GM04504 (cell line): ENCODE results near the gene ACCS.
A peak's percentile ranks its signal among the peaks of the same experiment; 100 is the strongest.

Experiments
- DNase-seq: peaks from one replicate; pipeline ENCODE4 v3.0.0-alpha.2; 2012; ENCODE audit warnings: low read depth

Gene ACCS

GRCh38 chr11:44065841-44066731 lies at the start of gene ACCS:
ACCS (plus strand) TSS chr11:44066270; CDS start chr11:44067628, 1,358 bp downstream.
- DNase-seq, result peak; percentile 84

GRCh38 chr11:44016546-44017442 lies 49.3 kb upstream of the ACCS start:
- no peak for DNase-seq

DNA sequence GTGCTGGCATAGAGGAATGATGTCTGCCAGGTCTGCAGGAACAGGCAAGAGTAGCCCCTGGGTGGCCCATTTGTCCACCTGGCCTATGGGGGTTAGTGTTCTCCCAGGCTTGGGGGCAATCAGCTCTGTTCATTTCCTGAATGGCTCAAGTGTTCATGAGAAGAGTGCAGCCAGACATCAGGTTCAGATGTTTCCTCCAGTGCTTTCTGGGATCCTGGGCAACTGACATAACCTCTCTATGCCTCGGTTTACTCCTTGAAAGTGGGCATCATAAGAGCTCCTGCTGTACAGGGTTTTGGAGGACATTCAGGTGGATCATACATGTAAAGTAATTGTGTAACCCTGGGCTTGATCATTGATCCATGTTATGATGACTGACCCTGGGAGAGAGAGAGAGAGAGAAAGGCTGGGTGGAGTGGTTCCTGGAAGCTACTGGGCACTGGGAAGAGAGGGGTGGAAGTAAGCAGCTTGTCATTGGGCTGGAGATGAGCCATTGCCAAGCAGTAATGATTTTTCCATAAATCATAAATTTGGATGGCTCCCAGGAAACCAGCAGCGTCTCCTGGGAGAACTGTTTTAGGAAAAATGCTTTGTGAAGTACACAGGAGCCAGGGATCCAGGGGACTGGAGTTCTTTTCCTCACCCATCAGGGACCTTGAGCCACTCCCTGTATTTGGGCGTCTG lies 48.5 kb upstream of the ACCS start:
- DNase-seq, result no peak

DNA sequence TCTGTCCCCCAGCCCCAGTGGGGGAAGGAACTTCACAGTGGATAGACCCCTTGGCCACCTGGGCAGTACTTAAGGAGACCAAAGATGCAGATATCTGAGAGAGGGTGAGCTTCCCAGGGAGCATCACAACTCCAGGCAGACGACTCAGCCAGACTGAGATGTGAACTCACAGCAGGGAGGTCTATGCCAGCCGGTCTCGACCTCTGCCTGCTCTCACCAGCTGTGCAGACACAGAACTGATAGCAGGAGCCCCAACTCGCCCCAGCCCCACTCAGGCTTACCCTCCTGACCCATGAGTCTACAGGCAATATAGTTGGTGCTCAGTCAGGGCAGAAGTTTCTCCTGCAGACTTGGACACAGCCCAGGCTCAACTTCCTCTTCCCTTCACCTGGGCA lies 47.9 kb upstream of the ACCS start:
- DNase-seq, result no peak

DNA sequence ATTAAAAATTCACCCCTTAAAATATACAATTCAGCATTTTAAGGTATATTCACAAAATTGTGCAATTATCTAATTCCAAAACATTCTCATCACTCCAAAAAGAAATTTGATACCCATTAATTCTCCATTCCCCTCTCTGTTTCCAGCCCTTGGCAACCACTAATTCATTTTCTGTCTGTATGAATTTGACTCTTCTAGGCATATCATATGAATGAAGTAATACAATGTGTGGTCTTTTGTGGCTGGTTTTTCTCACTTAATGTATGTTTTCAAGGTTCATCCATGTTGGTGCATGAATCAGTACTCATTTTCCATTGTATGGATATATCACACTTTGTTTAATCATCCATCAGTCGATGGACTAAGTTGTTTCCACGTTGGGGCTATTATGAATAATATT lies 47.2 kb upstream of the ACCS start:
- DNase-seq, result no peak

- no peak for DNase-seq
These were observed 41.1 kb upstream of the ACCS start for GRCh38 chr11:44024977-44025376.

DNA sequence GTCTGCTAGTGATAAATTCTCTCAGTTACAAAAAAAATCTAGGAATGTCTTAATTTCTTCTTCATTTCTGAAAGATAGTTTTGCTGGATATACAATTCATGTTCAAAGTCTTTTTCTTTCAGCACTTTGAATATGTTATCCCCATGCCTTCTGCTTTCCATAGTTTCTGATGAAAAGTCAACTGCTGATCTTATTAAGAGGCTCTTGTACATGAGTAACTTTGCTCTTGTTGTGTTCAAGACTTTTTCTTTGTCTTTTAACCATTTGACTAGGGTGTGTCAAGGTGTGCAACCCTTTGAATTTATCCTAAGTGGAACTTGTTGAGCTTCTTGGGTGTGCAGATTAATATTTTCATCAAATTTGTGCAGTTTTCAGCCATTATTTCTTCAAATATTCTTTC lies 40.3 kb upstream of the ACCS start:
- no peak for DNase-seq

- DNase-seq, result no peak
These were observed 37.7 kb upstream of the ACCS start for GRCh38 chr11:44028401-44028800.

DNA sequence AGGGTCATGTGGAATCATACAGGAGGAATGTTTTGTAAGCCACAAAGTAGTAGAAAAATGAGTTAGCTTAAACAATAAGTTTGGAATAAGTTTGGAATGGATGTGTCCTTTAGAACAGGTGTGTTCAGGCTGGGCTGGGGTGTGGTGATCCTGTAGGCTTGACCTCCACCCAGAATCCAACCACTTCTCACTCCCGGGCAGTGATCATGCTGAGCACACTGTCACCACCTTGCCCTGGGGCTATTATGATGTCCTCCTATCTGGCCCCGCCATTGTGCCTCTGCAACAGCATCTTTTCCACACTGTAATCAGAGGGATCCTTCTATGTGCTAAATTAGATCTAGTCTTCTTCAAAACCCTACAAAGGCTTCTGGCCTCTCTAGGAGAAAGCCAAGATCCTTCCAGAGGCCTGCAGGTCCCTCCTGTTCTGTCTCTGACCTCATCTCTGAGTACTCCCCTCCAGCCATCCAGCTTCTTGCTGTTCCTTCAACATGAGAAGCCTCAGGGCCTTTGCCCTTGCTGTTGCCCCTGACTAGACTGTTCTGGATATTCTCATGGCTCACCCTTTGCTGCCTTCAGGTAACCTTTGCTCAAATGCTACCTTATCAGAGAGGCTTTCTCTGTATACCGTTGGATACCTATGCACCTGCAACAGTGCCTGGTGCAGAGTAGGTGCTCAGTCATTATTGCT lies 37.1 kb upstream of the ACCS start:
- no peak for DNase-seq

DNA sequence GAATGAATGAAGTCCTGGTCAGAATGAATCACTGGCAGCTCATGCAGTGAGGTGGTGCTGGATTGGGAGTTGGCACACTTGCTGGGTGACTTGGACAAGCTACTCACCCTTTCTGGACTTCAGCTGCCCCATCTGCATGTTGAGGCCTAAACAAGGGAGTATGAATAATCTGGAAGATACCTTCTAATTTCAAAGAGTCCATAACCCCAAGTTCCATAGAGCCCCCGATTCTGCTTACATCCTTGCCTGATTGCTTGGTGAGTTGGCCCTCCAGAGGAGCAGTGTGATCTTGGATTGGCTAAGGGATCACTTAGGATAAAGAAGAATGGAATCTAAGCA lies 36.6 kb upstream of the ACCS start:
- no peak for DNase-seq

DNA sequence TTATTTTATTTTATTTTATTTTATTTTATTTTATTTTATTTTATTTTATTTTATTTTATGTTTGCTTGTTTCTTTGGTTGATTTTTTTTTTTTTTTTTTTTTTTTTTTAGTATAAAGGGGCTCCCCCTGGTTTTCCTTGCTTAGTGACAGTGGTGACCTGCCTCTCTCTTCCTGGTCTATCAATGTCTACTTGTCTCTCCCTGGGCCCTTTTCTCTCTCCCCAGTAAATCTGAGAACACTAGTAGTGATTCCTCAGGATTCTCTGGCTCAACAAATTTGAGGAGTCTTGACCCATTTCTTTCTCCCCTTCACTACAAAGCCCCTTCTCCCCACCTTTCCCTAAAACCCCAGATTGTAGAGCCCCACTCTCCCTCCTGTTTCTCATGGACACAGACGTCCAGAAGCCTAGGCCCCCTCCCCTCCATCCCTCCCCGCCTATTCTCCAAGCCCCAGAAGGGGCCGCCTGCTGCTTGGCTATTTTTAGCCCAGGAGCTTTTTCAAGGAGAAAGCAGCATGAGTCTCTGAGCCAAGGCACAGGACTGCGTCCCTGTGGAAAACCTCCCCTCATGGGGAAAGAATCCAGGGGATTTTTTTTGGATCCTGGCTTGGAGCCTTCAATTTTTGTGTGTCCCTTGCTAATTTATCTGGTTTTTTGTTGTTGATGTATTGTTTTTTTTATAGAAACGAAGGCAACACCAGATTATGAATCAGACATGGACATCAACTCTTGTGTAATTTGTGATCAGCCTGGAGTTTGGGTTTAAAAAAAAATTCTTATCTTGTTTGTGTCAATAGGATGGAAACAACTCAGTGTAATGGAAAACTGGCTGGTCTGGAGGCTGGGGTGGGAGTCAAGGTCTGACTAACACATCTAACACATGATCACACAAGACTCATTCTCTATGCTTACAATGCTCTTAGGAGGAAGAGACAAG lies 35.8 kb upstream of the ACCS start:
- peak; percentile 28 for DNase-seq

DNA sequence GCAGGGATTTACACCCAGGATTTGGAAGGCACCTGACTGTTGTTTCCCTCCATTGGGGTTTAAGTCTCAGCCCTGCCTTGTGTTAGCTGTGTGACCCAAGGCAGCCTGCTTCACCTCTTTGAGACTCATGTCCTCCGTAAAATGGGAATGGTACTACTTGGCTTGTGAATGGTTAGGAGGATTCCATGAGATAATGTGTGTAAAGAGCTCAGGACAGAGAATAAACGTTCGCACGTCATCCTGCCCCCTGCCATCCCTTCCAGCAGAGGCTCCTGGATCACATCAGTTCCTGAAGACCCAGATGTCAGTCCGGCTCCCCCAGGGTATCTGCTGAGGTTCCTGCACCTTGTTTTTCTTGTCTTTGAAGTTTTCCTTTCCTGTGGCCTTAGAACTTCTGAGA lies 35.1 kb upstream of the ACCS start:
- no peak for DNase-seq

DNA sequence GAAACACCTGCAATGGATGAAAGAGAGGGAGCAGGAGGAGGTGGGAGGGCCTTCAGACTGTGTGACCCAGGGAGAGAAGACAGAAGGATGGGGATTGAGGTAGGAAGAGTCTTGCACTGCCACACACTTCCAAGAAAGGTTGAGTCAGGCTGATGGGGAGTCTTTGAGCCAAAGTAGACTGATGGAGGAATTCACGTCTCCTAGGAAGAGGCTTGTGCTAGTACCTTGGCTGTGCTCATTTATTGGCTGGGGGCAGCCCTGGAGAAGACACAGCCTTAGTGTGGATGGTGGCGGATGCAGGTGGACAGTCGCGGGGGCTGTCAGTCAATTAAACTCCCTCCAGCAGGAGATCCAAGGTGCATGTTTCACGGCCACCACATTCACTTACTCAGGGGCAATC lies 34.5 kb upstream of the ACCS start:
- DNase-seq, result no peak

DNA sequence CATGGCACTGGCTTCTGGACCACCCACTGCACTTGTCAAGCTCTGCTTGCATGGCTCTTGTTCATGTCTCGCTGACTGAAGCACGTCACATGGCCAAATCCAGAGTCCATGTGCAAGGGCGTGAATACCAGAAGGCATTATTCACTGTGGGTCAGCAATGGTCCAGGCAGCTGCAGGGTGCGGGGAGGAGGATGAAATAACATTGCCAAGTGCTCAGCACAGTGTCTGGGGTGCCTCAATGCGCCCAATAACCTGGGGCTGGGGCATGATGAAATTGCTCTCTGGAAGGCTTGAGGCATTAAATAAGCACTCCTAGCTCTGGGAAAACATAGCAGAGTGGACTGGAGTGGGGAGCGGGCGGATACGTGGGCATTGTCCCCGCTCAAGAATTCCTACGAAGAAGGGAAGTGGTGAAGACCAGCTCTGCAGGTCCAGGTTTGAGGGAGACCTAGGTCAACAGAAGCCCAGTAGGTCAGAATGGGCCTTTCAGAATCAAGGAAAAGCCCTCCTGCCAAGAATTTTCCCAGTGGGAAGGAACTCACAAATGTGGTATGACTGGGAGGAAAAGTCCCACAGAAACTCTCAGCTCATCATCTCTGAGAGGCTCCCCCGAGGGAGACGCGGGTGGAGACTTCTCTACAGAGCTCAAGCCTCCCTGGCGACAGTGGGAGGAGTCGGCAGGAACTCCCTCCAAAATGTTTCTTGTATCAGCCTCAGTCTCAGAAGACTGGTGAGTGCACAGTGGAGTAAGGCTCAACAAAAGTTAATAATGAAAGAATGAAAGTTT lies 33.6 kb upstream of the ACCS start:
- DNase-seq, result no peak

DNA sequence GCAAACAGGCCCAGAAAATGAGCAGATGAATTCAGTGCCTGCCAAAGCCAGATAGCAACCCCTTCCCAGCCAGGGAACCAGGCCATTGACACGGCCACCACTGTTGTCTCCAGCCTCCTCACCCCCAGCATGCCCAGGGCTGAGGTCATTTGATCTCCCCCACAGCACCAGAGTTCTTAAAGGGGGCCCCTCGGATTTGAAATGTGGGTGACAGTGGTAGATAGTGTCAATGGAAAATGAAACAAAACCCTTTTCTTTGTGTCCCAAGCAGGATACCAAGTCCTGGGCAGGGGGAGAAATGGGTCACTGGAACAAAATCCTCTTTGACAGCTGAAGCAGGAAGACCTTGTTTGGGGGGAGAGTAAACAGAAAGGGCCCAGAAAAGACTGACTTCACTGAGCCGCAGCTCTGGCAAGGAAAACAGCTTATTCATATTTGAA lies 32.6 kb upstream of the ACCS start:
- DNase-seq, result no peak

DNA sequence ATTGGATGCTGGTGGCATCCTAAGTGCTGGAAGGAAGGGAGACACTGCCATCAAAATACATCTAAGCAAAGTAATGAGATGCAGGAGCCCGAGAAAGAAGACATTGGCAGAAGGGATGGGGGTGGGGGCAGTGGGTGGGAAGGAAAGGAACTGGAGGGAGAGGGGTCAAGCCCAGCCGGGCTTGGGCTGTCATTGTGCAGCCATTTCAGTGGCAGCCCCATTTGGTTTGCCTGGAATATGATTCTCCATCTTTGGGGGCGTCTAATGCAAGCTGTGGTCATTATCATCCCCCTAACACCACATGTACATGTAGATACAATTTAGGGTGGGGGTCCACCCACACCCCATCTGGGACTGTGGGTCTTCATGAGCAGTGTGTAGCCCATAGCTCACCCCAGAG lies 32.2 kb upstream of the ACCS start:
- no peak for DNase-seq

- DNase-seq, result no peak
These were observed 31.4 kb upstream of the ACCS start for GRCh38 chr11:44034639-44035038.

- DNase-seq, result peak; percentile 69
These were observed 29.0 kb upstream of the ACCS start for GRCh38 chr11:44036811-44037657.

DNA sequence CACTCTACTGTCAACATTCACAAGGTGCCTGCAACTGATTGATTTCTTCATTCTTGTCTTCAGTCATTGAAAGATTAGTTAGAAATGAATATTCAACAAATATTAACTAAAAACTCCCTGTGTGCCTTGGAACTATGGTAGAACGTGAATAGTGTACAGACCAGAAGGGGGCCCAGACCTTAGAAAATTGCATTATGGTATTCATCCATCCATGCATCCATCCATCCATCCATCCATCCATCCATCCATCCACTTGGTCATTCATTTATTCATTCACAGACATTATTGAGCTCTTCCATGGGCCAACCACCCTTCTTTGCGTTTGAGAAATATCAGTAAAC lies 28.4 kb upstream of the ACCS start:
- no peak for DNase-seq
